Vagina (tissue), 2 donors: ENCODE results near the gene UROC1.

Experiments used
- POLR2A ChIP-seq, 2 donors: fragments of 450-650 bp; IDR thresholded peaks; one replicate each; pipeline ENCODE4 v1.6.1; 2017; ENCODE audit warnings: antibody characterized with exemption in 2 of 2, mild to moderate bottlenecking in 2 of 2, moderate library complexity in 2 of 2
- TF ChIP-seq, protein P1 (sequence below), 3 experiments: fragments of 450-650 bp in 2 of 3; fragments of 200-600 bp in 1 of 3; sonication (generic) in 1 of 3; IDR thresholded peaks; one replicate each; pipeline ENCODE4 v1.5.1; 2017 to 2019; ENCODE audit warnings: antibody characterized with exemption in 3 of 3, mild to moderate bottlenecking in 2 of 3, moderate library complexity in 2 of 3

DNA sequence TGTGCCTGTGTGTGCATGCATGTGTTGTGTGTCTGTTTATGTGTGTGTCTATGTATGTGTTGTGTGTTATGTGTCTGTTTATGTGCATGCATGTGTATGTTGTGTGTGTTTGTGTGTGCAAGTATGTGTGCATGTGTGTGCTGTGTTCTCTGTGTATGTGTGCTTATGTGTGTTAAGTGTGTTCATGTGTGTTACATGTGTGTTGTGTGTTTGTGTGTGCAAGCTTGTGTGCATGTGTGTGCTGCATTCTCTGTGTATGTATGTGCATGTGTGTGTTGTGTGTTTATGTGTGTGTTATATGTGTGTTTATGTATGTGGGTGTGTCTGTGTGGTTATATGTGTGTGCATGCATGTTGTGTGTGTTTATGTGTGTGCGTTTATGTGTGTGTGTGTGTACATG, 14.9 kb downstream of the UROC1 start:
- TF ChIP-seq, protein P1, sequence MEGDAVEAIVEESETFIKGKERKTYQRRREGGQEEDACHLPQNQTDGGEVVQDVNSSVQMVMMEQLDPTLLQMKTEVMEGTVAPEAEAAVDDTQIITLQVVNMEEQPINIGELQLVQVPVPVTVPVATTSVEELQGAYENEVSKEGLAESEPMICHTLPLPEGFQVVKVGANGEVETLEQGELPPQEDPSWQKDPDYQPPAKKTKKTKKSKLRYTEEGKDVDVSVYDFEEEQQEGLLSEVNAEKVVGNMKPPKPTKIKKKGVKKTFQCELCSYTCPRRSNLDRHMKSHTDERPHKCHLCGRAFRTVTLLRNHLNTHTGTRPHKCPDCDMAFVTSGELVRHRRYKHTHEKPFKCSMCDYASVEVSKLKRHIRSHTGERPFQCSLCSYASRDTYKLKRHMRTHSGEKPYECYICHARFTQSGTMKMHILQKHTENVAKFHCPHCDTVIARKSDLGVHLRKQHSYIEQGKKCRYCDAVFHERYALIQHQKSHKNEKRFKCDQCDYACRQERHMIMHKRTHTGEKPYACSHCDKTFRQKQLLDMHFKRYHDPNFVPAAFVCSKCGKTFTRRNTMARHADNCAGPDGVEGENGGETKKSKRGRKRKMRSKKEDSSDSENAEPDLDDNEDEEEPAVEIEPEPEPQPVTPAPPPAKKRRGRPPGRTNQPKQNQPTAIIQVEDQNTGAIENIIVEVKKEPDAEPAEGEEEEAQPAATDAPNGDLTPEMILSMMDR (IDR thresholded peaks at IDR 0.05), result no peak
- TF ChIP-seq POLR2A (IDR thresholded peaks at IDR 0.05), result no peak
